Cerebellar cortex (tissue), 1 donor: Measurements from ENCODE around the gene STIM2.
"Not testable (repeated sequence)": the region's sequence is repeated elsewhere in the genome, so short reads cannot be mapped to it uniquely, and the experiment has no call there.

ENCODE experiments used
- DNase-seq: peaks from one replicate; pipeline ENCODE4 v3.0.0-alpha.2; 2015; ENCODE audit warnings: low spot score

Gene STIM2

DNA sequence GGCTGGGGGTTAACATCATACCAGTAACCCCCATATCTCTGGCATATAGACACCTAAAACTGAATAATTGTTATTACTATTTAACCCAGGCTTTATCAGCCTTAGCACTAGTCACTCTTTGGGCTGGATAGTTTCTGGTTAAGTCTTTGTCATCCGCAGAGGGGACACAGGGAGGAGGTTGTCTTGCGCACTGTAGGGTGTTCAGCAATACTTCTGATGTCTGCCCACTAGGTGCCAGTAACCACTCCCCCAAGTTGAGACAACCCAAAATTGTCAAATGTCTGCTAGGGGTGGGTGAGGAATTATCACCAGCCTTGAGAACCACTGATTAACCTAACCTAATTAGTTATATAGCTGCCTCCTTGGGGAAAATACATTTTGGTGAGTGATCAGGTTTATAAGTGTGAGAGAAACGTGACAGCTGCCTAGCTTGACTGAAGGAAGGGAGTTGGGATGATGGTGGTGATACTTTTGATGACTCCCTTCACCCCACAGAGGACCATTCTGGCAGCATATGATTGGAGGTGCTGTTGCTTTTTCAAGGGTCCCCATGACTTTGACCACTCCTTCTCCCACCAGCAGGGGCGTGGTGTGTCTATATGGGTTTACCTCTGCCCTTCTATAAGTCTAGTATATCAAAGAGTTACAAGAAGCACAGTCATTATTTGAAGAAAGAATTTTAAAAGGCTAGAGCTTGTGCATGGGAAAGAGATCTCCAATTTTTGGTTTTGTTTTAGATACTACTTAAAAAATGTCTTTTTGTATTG, 140.9 kb downstream of the STIM2 start:
- no peak for DNase-seq

DNA sequence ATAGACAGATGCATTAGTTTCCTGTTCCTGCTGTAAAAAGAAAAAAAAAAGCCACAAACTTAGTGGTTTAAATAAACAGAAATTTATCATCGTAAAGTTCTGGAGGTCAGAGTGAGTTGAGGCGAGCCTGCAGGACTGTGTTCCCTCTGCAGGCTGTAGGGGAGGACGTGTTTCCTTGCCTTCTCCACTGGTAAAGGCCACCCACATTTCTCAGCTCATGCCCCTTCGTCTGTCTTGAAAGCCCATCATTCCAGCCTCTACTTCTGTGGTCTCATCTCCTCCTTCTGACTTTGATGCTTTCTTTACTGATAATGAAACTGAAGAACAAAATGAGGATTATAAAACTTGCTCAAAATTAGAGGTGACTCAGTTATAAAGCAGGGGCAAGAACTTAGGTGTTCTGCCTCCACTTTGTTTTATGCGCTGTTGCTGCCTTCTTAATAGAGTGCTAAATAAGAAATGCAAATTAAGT, 143.0 kb downstream of the STIM2 start:
- DNase-seq = no peak

DNA sequence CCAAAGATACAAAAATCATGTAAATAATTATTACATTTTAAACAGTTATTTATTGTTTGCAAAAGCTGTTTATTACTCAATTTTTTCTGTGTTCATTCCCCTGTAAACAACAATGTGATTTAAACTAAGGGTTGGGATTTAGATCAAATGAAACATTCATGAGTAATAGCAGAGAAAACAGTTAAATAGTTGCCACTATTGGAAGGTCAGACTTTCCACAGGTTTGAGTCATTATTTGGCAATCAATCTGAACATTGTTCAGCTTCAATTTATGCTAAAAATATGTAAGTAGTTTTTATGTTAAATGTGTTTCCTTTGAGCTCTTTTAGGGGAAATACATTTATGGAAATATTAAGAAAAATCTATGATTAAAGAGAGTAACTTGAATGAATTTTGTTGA, 144.9 kb downstream of the STIM2 start:
- DNase-seq = no peak

DNA sequence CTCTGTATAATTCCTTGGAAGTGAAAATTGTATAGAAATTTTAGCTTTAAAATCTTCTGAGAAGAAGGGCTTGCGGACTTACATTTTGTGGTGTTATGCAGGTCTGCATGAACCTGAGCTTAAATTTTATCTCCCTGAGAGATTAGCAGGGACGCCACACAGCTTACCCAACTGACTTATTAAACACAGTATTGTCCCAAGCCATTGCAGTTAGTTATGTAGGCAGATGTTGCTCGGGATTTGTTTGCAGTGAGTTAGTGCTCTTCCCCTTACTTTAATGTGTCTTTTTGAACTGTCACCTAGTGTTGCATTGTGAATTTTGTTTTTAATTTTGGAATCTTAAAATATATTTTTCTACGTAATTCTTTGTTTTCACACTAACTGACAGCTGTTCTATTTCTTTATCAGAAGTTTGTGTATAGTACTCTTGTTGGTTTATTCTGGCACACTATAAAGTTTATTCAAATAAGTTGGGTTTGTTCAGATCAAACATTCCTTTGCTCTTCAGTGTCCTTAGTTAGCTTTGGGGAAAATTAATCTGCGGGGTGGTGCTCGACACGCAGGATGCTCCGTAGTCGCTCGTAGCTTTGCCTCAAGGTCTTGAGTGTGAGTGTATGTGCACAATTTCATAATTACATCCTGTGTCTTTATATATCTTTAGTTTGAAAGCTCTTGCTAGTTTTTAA, 145.4 kb downstream of the STIM2 start:
- DNase-seq = no peak

DNA sequence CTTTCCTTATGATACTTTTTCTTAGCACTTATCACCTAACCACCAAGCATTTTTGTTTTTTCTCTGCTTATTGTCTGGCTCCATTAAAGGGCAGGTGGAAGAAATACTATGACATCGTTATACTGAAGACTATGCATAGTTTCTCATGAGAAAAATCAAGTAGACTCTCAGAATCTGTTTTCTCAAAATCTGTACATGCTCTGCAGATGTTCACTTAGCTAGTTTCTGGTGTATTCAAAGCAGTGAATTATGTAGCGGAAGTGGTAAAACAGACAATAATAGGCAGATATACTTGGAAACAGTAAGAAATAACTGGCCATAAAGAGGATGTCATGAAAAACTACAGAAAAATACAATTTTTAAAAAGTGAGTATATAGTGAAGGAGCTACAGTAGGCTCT, 146.0 kb downstream of the STIM2 start:
- no peak for DNase-seq

DNA sequence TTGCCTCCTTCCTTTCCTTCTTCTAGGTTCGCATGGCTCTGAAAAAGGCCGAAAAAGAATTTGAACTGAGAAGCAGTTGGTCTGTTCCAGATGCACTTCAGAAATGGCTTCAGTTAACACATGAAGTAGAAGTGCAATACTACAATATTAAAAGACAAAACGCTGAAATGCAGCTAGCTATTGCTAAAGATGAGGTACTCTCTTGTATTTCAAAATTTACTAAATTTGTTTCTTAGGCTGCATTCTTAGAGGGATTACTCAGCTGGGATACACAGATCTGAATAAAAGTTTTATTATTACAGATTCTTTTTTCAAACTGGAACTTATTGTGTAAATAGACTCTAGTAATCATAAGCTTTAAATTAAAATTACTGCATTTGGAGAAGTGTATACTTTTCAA, 146.9 kb downstream of the STIM2 start:
- no peak for DNase-seq

DNA sequence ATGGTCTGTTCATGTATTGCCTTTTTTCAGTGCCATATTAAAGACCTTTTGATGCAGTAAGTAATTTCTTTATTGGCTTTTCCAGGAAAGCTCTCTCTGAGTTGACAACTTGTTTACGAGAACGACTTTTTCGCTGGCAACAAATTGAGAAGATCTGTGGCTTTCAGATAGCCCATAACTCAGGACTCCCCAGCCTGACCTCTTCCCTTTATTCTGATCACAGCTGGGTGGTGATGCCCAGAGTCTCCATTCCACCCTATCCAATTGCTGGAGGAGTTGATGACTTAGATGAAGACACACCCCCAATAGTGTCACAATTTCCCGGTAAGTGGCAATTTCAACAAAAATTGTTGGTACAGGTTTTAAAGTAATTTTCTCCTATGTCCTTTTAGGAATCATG, 148.0 kb downstream of the STIM2 start:
- DNase-seq = no peak

DNA sequence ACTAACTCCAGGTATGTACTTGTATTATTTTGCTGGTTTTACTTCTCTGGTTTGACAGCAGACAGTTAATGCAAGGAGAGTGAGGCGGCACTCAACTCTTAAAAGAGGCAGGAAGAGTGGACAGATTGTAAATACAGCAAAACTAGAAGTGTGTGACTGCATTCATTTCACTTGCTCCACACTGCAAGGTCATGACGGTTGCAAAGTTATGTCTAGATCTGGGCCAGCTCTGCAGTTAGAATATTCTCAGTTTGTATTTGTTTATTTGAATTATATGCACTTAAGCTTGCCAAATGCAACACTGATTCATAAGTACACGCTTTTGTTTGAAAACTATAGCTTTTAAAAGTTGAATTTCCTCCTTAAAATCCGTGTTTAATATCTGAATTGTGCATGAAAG, 148.9 kb downstream of the STIM2 start:
- no peak for DNase-seq

DNA sequence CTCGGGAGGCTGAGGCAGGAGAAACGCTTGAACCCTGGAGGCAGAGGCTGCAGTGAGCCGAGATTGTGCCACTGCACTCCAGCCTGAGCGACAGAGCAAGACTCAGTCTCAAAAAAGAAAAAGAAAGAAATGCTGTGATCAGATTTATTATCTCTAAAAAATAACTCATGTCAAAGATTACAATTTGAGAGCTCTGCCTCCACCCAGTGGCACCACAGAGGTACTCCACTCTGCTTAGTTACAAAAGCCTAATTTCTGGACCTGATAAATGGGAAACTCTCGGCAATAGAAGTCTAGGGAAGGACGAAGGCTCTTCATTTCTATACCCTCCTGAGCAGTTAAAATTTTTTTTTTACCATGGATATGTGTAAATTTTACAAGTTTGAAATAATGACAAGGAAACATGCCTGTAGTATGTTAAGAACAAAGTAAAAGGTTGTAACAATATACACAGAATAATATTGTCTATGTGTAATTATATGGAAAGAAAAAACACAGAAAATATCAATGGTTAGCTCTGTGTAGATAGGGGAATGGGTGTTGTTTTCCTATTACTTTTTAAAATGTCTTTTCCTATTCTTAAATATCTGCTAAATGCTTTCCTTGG, 149.8 kb downstream of the STIM2 start:
- DNase-seq = peak; percentile 73

DNA sequence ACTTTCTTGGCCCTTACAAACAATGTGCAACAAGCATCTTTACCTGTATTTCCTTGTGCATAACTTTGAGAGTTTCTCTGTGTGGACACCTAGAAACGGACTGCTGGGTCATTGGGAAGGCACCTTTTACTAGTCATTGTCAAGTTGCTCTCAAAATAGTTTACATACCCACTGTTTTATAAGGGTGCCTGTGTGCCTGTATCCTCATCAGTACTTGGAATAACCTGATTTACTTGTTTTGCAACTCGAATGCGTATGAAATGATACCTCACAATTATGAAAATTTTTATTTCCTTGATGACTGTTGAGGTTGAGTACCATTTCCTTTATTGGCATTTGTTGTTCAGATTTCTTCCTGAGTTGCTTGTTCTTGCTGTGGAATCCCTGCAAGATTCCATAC, 150.8 kb downstream of the STIM2 start:
- DNase-seq = no peak

DNA sequence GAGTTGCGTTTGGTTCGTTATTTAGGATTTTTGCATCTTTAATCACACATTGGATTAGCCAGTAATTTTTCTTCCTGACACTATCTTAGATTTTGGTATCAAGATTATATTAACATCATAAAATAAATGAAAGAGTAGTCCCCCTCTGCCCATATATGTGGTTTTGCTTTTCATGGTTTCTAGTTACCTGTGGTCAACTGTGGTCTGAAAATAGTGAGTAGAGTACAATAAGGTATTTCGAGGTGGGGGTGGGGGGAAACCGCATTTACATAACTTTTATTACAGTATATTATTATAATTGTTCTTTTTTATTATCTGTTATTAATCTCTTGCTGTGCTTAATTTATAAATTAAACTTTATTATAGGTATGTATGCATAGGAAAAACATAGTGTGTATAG, 152.4 kb downstream of the STIM2 start:
- DNase-seq = no peak

DNA sequence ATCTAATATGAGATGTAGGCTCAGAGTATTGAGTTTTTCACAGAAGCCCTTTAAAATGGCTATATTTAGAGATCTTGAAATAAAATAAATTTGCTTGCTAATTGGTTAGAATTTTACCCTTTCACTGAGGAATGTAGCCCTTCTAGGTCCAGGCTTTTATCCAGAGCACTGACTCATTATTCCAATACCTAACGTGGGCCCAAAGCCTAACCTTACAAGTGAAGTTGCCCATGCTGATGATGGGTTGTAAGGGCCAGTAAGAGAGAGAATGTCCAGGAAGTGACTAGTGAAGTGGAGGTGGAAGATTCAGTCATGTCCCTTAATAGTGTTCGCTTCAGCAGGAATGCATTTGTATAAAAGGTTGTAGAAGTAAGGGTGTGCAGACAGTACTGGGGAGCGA, 155.9 kb downstream of the STIM2 start:
- DNase-seq = no peak

DNA sequence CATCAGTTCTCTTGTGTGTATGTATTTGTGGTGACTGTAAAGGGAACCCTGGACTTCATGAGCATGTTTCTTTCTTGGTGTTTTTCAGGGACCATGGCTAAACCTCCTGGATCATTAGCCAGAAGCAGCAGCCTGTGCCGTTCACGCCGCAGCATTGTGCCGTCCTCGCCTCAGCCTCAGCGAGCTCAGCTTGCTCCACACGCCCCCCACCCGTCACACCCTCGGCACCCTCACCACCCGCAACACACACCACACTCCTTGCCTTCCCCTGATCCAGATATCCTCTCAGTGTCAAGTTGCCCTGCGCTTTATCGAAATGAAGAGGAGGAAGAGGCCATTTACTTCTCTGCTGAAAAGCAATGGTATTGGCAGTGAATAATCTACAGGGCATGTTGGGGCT, 157.0 kb downstream of the STIM2 start:
- DNase-seq = no peak

DNA sequence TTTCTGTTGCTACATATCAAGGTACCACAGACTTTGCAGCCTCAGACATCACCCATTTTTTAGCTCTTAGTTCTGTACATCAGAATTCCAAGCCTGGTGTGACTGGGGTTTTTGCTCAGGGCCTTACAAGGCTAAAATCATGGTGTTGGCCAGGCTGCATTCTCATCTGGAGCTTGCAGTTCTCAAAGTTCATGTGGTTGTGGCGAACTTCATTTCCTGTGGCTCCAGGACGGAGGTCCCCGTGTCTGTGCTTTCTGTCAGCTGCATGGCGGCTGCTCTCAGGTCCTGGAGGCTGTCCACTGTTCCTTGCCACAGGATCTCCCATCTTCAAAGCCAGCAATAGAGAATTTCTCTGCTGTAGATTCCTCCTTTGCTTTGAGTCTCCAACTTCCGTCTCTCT, 157.4 kb downstream of the STIM2 start:
- DNase-seq = no peak

DNA sequence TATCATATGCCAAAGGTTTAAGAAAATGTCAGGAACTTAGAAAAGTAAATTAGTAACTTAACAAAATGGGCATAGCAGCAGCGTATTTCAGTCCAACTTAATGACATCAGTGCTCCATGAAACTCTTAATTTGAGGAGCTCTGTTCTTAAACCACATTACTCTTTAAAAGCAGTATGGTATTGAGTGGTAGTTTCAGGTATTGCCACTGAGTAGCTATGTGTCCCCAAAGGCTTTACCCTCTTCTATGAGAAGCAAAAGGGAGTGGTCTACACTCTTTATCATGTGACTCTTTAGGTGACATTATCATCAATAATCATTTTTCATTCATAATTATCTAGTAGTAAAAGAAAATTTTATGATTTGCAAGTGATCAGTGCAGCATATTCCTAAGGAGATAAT, 158.3 kb downstream of the STIM2 start:
- no peak for DNase-seq

DNA sequence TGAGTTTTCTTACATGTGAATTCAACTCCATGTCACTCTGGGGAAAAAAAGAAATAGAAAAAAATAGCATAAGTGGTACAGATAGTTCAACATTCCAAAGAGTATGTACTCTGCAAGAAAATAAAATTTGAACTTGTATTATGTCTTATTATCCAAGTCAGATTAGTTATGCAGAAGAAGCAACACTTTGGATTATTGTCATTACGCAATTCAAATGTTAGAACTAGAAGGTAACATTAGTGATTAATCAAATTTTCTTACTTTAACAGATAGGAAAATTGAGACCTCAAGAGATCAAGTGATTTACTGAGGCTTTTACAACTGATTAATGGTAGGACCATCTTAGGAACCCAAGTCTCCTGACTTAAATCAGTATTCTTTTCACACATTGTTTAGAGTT, 159.1 kb downstream of the STIM2 start:
- DNase-seq = no peak

DNA sequence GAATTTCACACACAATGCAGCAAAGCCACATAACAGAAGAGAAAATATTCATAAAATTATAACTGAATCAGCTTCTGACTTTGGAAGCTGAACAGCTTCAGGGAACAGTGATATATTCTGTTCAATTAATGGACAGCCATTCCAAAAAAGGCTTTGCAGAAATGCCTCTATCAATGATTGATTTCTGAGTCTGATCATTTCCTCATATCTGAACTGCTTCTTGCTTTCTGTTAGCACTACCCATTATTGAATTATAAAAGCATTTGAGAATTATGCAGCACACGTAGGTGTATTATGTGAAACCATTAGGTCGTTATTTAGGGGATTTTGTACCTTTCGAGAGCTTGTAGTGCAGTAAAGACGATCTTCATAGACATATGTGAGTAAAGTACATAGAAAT, 159.6 kb downstream of the STIM2 start:
- no peak for DNase-seq

DNA sequence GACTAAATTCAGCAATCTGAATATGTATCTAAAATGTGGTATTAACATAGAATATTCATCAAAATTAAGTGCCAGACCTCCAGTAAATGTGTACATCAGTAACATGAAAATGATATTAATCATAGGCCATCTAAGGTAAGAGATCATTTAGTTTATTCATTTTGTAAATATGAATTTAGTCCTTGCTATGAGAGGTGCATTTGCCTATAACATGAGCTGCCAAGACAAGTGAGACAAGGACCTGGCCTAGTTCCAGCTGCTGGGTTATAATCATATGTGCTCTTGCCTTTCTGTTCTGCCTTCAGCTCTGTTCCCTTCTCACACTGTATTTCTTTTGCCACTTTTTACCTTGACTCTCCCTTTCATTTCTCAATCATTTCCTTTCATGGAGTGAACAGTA, 160.0 kb downstream of the STIM2 start:
- DNase-seq = peak; percentile 19

DNA sequence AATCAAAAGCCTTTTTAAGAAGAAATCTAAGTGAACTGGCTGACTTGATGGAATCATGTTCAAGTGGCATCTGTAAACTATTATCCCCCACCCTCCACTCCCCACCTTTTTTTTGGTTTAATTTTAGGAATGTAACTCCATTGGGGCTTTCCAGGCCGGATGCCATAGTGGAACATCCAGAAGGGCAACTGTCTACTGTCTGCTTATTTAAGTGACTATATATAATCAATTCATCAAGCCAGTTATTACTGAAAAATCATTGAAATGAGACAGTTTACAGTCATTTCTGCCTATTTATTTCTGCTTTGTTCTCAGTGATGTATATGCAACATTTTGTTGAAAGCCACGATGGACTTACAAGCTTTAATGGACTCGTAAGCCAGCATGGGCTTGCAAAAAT, 162.3 kb downstream of the STIM2 start:
- DNase-seq = no peak

DNA sequence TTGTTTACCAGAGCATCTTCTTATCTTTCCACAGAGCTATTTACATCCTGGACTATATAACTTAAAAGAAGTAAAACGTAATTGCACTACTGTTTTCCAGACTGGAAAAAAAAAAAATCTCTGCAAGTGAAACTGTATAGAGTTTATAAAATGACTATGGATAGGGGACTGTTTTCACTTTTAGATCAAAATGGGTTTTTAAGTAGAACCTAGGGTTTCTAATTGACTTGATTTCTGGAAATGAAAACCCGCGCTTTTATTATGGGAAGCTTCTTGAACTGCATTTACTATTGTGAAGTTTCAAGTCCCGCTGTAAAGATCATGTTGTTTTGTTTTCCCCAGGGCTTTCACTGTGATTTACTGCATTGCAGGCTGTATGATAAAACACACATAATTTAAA, 162.7 kb downstream of the STIM2 start:
- no peak for DNase-seq

DNA sequence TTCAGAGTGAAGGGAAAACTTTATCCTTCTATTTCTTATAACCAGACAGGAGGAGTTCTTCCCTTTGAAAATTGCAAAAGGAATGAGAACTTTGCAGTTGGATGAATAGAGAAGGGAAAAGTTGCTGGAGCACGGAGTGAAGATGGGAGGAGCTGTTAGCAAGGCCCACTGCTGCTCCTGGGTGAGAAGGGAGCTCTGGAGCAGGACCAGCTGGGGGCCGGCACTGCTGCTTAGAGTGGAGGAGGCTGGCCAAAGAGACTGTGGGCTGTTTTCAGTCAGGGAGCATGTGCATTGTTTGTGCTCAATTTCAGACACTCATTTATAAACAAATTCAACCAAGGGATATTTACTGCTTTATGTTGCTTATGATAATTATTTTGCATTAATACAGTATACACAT, 164.2 kb downstream of the STIM2 start:
- no peak for DNase-seq

DNA sequence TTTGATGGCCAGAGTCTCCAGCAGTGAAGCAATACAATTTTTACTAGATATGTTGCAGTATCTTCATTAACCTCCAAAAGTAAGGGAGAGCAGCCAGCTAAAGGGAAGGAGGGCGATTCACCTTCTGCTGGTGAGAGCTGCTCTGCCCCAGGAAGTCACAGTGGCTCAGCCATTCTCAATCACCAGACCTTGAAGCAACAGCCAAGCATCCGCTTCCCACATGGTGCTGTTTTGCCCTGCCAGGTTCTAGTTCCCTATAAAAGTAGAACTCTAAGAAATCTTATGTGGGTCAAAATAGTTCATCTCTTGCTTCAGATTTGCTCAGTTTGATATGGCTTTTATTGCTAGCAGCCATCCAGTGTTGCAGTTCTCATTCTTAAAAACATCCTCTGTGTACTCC, 166.8 kb downstream of the STIM2 start:
- no peak for DNase-seq

DNA sequence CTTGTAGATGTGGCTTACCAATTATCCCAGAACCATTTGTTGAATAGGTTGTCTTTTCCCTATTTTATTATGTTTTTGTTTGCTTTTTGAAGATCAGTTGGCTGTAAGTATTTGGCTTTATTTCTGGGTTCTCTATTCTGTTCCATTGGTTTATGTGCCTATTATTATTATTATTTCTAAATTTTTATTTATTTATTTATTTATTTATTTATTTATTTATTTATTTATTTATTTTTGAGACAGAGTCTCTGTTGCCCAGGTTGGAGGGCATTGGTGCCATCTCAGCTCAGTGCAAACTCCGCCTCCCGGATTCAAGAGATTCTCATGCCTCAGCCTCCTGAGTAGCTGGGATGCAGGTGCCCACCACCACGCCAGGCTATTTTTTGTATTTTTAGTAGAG, 174.5 kb downstream of the STIM2 start:
- DNase-seq = not testable (repeated sequence)
